Astrocyte of the spinal cord (primary cell): Measurements from ENCODE around the gene MARCHF10.

ENCODE experiments used
- DNase-seq: peaks from one replicate; pipeline ENCODE4 v3.0.0; 2011; ENCODE audit warnings: low read depth, low spot score
- H3K4me3 ChIP-seq: 2 replicates; pipeline ENCODE4 v1.5.1; 2011; ENCODE audit warnings: low read depth, mild to moderate bottlenecking, low read length, moderate library complexity
- CTCF ChIP-seq: IDR thresholded peaks from 2 replicates; pipeline ENCODE4 v1.5.1; 2012; ENCODE audit warnings: low read depth, mild to moderate bottlenecking, low read length, inconsistent platforms
- in situ Hi-C: cut with HindIII; loops from 2 replicates; pipeline ENCODE4 v1.10.0; 2017; ENCODE audit warnings: low sequenced_read_pairs

The MARCHF10 gene

GRCh38 chr17:62724398-62725146 lies 83.5 kb downstream of the MARCHF10 start:
- H3K4me3 ChIP-seq, result no peak overlapping the region
- in situ Hi-C loops, result no loop called here
- DNase-seq, result no peak
- no peak for TF ChIP-seq CTCF

GRCh38 chr17:62723842-62724241 lies 84.3 kb downstream of the MARCHF10 start:
- H3K4me3 ChIP-seq, result no peak overlapping the region
- in situ Hi-C loops, result no loop called here
- TF ChIP-seq CTCF, result no peak
- DNase-seq, result no peak

GRCh38 chr17:62722625-62723024 lies 85.5 kb downstream of the MARCHF10 start:
- H3K4me3 ChIP-seq, result no peak overlapping the region
- in situ Hi-C loops, result no loop called here
- TF ChIP-seq CTCF, result no peak
- DNase-seq, result no peak

- in situ Hi-C loops, result no loop called here
- no peak for DNase-seq
Observed at GRCh38 chr17:62720126-62720850, 87.8 kb downstream of the MARCHF10 start.

DNA sequence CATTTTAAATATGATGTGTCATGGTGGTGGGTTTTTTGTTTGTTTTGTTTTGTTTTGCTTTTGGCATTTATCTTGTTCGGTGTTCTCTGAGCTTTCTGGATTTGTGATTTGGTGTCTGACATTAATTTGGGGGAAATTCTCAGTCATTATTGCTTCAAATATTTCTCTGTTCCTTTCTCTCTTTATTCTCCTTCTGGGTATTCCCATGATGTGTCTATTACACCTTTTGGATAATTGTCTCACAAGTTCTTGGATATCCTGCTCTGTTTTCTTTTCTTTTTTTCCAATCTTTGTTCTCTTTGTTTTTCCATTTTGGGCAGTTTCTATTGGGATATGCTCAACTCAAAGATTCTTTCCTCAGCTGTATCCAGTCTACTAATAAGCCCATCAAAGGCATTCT lies 88.5 kb downstream of the MARCHF10 start:
- in situ Hi-C loops, result no loop called here

More at GRCh38 chr17:62720126-62720850, 87.8 kb downstream of the MARCHF10 start:
- H3K4me3 ChIP-seq, result no peak overlapping the region
- TF ChIP-seq CTCF, result peak; percentile 32

DNA sequence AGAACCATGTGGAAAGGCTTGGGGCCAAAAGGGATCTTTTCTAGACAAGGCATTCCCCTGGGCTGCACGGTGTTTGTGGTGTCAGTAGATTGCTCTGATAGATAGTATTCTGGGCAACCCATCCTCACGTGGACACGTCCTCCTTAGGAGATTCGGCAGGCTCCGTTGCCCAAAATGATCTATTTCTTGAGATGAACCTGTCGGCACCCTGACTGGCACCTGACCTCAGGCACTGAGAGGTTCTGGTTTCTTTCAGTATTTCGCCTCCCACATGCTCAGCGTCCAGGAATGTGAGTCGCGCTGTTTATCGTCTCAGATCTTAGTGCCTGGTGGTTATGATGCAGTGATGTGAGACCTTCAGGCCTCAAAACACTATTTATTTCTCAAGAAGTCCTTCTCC lies 89.7 kb downstream of the MARCHF10 start:
- DNase-seq, result peak; percentile 56
- TF ChIP-seq CTCF, result no peak
- in situ Hi-C loops, result no loop called here
- H3K4me3 ChIP-seq, result no peak overlapping the region

More for the DNA sequence above, 88.5 kb downstream of the MARCHF10 start:
- no peak for TF ChIP-seq CTCF
- DNase-seq, result no peak
- H3K4me3 ChIP-seq, result no peak overlapping the region
